Heart left ventricle (tissue), 13 donors: ENCODE measurements around the gene PRDM16.

Source experiments
- CTCF ChIP-seq, 12 donors: fragments of 200-600 bp; sonication (generic) in 4 of 12; IDR thresholded peaks; one replicate each; pipeline versions ENCODE4 v1.5.0 to v1.8.0; 2018 to 2022; ENCODE audit warnings: antibody characterized with exemption in 12 of 12, mild to moderate bottlenecking in 5 of 12
- POLR2A ChIP-seq, 2 donors: fragments of 450-650 bp; IDR thresholded peaks; one replicate each; pipeline ENCODE4 v1.6.1; 2017; ENCODE audit warnings: antibody characterized with exemption in 2 of 2, mild to moderate bottlenecking in 2 of 2, moderate library complexity in 2 of 2
- donor health status: ischemic (EF 13 %, LVEDD 7.1; RV severe dilation, severe dysfunction).
- donor health status: DM: no; HTN: yes; CAD: no.
- donor health status: DM: no; HTN: no; CAD: no.
- donor health status: ischemic (EF 25% LVEDD 6.9; RV normal size, moderate dysfunction).
- donor health status: ischemic (EF 25% LVEDD 5.7; RV mildly dilated, moderate dysfunction).
- donor health status: ischemic (EF 35%, LVEDD 5.7; RV mildly dilated, moderate dysfunction).
- donor health status: nonischemic (EF 11% LVEDD 7.7; RV severe dilation, severe dysfunction).
- donor health status: DM: yes; HTN: yes; CAD: no.
- donor health status: PGD.
- donor health status: ischemic (EF 29% LVEDD 5.4; RV normal size, mild dysfunction).
- donor health status: nonischemic (EF 23%, LVEDD 6.1; RV moderate dilation, normal function).

- no peak for TF ChIP-seq CTCF (IDR thresholded peaks at IDR 0.05)
- TF ChIP-seq POLR2A (IDR thresholded peaks at IDR 0.05), result no peak
Measured at GRCh38 chr1:3359756-3360440, 290.9 kb downstream of the PRDM16 start.
